ENCODE results near the gene DENND4C.
"Not testable (repeated sequence)": the region's sequence is repeated elsewhere in the genome, so short reads cannot be mapped to it uniquely, and the experiment has no call there.

Gene DENND4C

DNA sequence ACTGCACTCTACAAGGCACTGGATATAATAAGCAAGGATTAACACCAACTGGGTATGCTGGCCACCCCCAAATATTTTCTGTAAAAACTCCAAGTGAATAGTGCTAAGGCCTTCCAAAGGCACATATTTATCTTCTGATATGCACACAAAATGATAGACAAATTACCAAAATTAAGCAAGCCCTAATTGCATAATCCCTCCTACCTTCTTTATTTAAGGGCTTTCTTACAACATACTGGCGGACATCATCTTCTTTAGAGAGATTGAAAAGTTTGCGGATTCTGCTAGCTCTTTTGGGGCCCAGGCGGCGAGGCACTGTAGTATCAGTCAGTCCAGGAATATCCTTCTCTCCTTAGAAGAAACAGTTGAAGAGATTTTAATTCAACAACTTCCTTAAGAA is 147.7 kb downstream of the DENND4C start:
- DNase-seq: no peak

DNA sequence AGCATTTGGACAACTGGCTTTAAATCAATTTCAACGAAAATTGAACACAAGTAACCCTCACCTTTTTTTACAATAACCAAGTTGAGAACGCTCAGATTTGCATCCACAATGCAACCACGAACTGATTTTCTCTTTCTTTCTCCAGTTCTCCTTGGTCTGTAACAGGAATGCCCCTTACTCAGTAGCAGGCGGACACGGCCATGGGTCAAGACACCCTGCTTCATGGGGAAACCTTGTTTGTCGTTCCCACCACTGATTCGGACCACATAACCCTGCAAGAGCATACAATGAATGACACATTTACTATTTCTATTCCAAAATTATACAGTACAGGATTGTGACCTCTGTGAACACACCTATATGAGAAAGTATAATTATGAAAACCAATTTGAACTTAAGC is 148.2 kb downstream of the DENND4C start:
- no peak for DNase-seq

DNA sequence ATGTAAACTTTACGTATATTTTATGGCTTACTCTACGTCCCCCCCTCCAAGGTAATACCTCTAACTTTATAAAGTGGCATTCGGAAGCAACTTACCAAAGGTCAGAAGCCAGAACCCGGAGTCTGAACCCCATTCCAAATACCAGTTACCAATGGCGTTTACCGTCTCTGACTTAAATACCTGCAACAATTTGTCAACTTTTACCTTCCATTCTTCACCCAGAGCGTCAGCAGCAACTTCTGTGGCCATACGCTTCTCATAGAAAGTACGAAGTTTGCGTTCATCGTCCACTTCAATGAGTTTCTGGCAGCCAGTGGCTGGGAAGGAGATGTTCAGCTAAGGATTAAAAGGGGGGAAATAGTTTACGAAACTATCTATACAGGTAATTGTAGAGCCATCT is 148.8 kb downstream of the DENND4C start:
- no peak for DNase-seq

DNA sequence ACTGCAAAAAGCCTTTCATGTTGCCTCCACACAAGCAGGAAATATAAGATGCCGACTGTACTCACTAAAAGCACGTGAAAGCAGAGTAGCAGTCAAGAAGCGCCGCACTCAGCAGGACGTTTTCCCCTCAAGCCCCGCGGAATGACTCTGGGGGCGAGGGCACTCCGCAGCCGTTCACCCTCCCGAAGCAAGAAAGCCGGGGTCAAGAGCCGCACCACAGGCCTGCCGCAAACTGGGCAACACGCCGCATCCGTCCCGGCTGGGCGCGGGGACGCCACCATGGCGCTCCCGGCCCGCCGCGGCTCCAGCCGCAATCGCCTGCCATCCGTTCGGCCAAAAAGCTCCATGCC is 149.2 kb downstream of the DENND4C start:
- DNase-seq: no peak

DNA sequence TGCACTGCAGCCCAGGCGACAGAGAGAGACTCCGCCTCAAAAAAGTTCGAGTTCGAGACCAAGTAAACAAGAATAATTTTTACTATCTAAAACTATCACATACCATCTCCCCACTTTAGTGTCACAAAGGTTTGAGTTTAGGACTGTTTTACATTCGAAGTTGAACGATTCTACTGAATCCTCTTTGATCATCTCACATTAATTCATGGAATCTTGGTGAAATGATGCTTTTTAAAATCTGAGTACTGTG is 150.3 kb downstream of the DENND4C start:
- DNase-seq: no peak

- no peak for DNase-seq
Observed at GRCh38 chr9:19381656-19382055, 151.2 kb downstream of the DENND4C start.

DNA sequence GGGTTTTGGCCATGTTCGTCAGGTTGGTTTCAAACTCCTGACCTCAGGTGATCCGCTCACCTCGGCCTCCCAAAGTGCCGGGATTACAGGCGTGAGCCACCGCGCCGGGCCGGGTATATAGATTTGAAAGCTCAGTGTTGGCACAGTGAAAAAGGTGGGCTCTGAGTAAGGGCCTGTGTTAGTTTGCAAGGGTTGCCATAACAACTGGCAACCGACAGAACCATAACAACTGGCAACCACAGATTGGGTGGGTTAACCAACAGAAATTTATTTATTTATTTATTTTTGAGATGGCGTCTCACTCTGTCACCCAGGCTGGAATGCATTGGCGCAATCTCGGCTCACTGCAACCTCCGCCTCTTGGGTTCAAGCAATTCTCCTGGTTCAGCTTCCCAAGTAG is 154.7 kb downstream of the DENND4C start:
- not testable (repeated sequence) for DNase-seq

- DNase-seq: no peak
Observed at GRCh38 chr9:19385786-19386501, 155.5 kb downstream of the DENND4C start.

DNA sequence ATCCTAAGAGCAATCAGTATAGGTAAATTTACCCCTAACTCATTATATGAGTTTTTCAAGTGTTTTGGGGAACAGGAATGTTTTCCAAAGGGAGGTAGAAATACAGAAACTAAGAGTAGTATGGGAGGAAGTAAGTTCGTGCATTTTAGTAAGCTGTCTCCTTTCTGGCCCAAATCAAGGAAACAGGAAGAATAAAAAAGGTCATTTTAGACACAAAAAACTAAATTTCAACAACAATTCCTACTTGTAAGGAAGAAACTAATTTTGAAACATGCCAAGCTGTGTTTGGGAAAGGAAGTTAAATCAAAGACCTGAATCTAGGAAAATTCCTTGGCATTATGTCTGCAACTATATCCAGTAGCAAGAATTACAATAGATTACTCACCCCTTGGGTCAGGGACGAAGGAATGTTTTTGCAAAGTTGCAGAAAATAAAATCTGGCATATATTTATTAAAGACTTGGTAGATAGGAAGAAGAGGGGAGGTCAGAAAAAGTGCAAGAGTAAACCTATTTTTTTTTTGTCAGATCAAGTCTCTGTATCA is 156.1 kb downstream of the DENND4C start:
- DNase-seq: no peak

GRCh38 chr9:19387317-19387716 is 156.8 kb downstream of the DENND4C start:
- DNase-seq: no peak

GRCh38 chr9:19389539-19389938 is 159.0 kb downstream of the DENND4C start:
- not testable (repeated sequence) for DNase-seq

- DNase-seq: no peak
Observed at GRCh38 chr9:19397845-19398244, 167.4 kb downstream of the DENND4C start.

- not testable (repeated sequence) for DNase-seq
Observed at GRCh38 chr9:19403231-19403630, 172.7 kb downstream of the DENND4C start.

DNA sequence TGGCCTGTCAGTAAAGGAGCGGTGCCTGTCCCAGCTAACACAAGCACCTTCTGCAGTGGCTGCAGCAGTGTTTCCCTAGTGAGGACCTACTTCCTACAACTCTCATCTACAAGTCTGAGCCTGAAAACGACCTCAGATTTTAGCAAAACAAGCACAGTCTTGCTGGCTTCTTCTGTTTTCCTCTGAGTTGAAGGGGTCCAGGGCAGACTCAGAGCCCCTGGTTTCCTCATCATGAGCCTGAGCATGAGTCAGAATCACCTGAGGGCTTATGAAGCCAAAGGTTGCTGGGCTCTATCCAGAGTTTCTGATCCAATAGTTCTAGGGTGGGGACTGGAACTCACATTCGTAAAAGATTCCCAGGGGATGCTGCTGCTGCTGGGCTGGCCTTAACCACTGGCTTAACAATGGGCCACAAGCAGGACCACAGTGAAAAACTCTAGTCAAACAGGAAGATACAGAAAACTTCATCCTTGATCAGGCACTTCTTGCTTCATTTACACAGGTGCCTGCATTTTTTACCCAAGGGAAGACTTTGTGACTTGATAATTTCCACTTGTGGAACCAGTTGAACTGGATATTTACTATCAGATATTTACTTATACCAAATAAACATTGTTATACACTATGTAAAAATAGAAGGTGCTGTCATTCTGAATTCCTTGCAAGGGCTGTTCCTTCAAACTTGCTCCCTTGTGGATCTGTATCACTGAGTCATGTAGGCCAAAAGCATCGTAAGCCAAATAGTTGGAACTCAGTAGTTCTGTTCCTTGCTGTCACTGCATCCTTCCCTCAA is 174.0 kb downstream of the DENND4C start:
- no peak for DNase-seq

DNA sequence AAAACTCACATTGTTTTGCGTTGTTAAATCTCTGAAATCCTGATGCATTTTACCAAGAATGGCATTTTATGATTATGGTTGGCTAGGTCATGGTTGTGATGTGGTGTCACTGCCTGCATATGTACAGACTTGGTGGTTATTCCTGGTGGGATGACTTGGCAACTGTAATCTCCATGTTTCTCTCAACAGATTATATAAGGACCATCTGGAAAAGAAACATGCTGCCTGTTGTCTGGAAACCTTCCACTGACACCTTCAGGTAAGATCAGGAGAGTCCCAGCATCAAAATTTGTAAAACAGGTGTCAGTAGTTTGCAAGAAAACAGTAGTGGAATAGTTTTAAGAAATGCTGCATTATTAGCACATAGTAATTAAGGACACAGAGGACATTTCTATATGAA is 175.3 kb downstream of the DENND4C start:
- no peak for DNase-seq

- no peak for DNase-seq
Observed at GRCh38 chr9:19408316-19408692, 177.8 kb downstream of the DENND4C start.

GRCh38 chr9:19408693-19409400 is 178.4 kb downstream of the DENND4C start, which contains the start of gene ACER2:
Gene ACER2 (plus strand): TSS chr9:19409009. CDS start chr9:19409085, 76 bp downstream.
- peak; percentile 92 for DNase-seq

DNA sequence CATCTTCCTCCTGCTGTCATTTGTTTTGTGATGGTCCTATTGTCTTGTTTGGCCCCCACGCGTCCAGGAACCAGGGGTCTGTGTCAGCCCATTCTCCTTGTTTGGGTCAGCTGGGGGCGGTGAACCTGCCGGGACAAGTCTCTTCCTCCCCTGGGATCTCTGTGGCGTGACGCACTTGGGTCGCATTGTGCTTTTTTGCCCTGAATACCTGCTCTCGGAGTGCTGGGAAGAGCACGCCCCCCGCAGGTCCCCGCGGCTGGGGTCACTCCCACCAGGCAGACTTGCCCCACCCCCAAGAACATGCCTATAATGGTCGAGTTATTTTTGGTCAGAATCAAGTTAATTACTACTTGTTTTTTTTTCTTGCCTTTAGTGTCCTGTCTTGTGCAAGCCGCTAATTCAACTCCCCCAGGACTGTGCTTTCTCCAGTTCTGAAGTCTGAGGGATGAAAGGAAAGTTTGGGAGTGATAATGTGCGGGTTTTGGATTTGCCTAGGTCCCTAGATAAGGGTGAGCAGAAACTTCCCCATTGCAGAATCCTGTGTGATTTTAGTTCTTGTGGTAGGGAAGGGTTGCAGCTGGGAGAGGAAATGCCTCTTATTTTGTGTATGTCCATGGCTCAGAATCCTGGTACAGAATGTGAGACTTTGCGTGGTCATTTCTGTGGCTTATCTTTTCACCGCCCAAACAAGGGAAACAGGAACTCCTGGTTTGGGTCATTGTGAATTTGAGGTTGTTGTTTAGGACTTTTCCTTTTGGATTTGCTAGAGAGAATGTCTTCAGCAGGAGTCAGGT is 179.1 kb downstream of the DENND4C start:
- DNase-seq: peak; percentile 4

- DNase-seq: no peak
Observed at GRCh38 chr9:19410195-19410503, 179.7 kb downstream of the DENND4C start.

GRCh38 chr9:19410594-19410993 is 180.1 kb downstream of the DENND4C start:
- no peak for DNase-seq

GRCh38 chr9:19411316-19411715 is 180.8 kb downstream of the DENND4C start:
- no peak for DNase-seq

GRCh38 chr9:19413456-19413855 is 183.0 kb downstream of the DENND4C start:
- not testable (repeated sequence) for DNase-seq

DNA sequence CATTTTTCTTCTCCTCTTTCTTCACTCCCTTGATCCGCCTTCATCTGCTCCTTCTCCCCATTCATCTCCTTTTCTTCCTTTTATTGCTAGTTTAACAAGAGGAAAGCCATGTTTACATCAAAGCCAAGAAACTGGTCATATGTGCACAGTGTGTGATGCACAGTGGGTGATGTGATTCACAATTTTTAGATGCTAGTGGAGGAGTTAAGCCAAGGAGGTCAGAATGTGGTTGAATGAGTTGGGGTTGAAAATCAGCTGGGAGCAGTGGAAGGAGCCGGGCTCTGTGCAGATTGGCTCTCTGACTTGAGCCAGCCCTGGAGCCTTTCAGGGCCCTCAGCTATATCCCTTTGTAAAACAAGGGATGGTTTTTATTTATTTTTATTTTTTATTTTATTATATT is 185.7 kb downstream of the DENND4C start:
- DNase-seq: no peak
